OCI-LY3 (cell line): ENCODE measurements around the gene MRPL10.

Source experiments
- H2AFZ ChIP-seq: fragments of 200-600, 300-600 bp; shearing (Covaris generic); 2 replicates; pipeline ENCODE4 v1.6.0; 2014; ENCODE audit warnings: antibody characterized with exemption, low read depth, low read length
- H3K27ac ChIP-seq: fragments of 200-600, 300-600 bp; sonication (generic); 2 replicates; pipeline ENCODE4 v1.5.1; 2014; ENCODE audit warnings: mild to moderate bottlenecking, low read length, moderate library complexity, mixed read lengths
- H3K27me3 ChIP-seq: fragments of 200-600, 300-600 bp; sonication (generic); 2 replicates; pipeline ENCODE4 v1.6.1; 2014; ENCODE audit warnings: low read depth, low read length, mixed read lengths
- H3K36me3 ChIP-seq: fragments of 200-600, 300-600 bp; sonication (generic); replicated peaks from 2 replicates; pipeline ENCODE3; 2014; ENCODE audit warnings: low read depth, low read length, mixed read lengths
- H3K4me1 ChIP-seq: fragments of 300-600, 200-600 bp; sonication (generic); 2 replicates; pipeline ENCODE4 v1.6.1; 2014; ENCODE audit warnings: low read length, mixed read lengths
- H3K4me2 ChIP-seq: fragments of 200-600, 300-600 bp; sonication (generic); 2 replicates; pipeline ENCODE4 v1.6.1; 2014; ENCODE audit warnings: low read length, mixed read lengths
- H3K4me3 ChIP-seq: fragments of 300-600, 200-600 bp; sonication (generic); 2 replicates; pipeline ENCODE4 v1.5.1; 2014; ENCODE audit warnings: antibody characterized with exemption, mild to moderate bottlenecking, low read length, moderate library complexity
- H3K79me2 ChIP-seq: fragments of 300-600, 200-600 bp; shearing (Covaris generic); 2 replicates; pipeline ENCODE4 v1.6.1; 2014; ENCODE audit warnings: mild to moderate bottlenecking, low read length, mixed read lengths
- H3K9ac ChIP-seq: fragments of 300-600, 200-600 bp; shearing (Covaris generic); 2 replicates; pipeline ENCODE4 v1.6.0; 2014; ENCODE audit warnings: mild to moderate bottlenecking, low read length, moderate library complexity
- H3K9me3 ChIP-seq: fragments of 200-600, 300-600 bp; shearing (Covaris generic); 2 replicates; pipeline ENCODE4 v1.6.1; 2014; ENCODE audit warnings: low read length, mixed read lengths; ENCODE audit not compliant: insufficient read depth
- H4K20me1 ChIP-seq: fragments of 200-600, 300-600 bp; sonication (generic); 2 replicates; pipeline ENCODE4 v1.6.1; 2016; ENCODE audit warnings: low read length, mixed read lengths; ENCODE audit not compliant: insufficient read depth
- CTCF ChIP-seq: fragments of 200-600, 300-600 bp; sonication (generic); IDR thresholded peaks from 2 replicates; pipeline ENCODE4 v1.5.1; 2014; ENCODE audit warnings: antibody characterized with exemption, low read length, low read depth
- EZH2phosphoT487 ChIP-seq: fragments of 200-600 bp; shearing (Covaris generic); IDR thresholded peaks from 2 replicates; pipeline ENCODE4 v1.6.1; 2018; ENCODE audit warnings: antibody characterized with exemption, mixed run types, low read depth

Gene MRPL10

GRCh38 chr17:47878203-47879027 is 47.1 kb upstream of the MRPL10 start:
- no peaks in the 10 kb centered on the region for H3K27me3 ChIP-seq
- no peak overlapping the region for H3K4me3 ChIP-seq
- no peaks in the 10 kb centered on the region for H3K79me2 ChIP-seq
- H3K9me3 ChIP-seq = no peaks in the 10 kb centered on the region
- no peaks in the 10 kb centered on the region for H4K20me1 ChIP-seq
- H3K4me1 ChIP-seq = peaks cover 87% of the 10 kb centered on the region
- peak overlapping the region; percentile 63 for H3K27ac ChIP-seq
- H3K4me2 ChIP-seq = no peak overlapping the region
- H3K9ac ChIP-seq = peak overlapping the region; percentile 31; the same call in 1 of the 2 replicates
- TF ChIP-seq CTCF = no peak
- no peak for TF ChIP-seq EZH2phosphoT487
- peak overlapping the region; percentile 31; the same call in 1 of the 2 replicates for H2AFZ ChIP-seq
- no peaks in the 10 kb centered on the region for H3K36me3 ChIP-seq

- H3K4me3 ChIP-seq = no peak overlapping the region
- no peaks in the 10 kb centered on the region for H3K9me3 ChIP-seq
- H3K27me3 ChIP-seq = no peaks in the 10 kb centered on the region
- H4K20me1 ChIP-seq = no peaks in the 10 kb centered on the region
- peak overlapping the region; percentile 31 for H2AFZ ChIP-seq
- TF ChIP-seq EZH2phosphoT487 = no peak
- no peak for TF ChIP-seq CTCF
- H3K4me2 ChIP-seq = peak overlapping the region; percentile 21
- H3K27ac ChIP-seq = peak overlapping the region; percentile 63
- H3K79me2 ChIP-seq = no peaks in the 10 kb centered on the region
- H3K9ac ChIP-seq = peak overlapping the region; percentile 31; the same call in 1 of the 2 replicates
- H3K36me3 ChIP-seq = no peaks in the 10 kb centered on the region
- H3K4me1 ChIP-seq = peaks cover 91% of the 10 kb centered on the region
These were observed 46.2 kb upstream of the MRPL10 start for GRCh38 chr17:47877368-47878034.

DNA sequence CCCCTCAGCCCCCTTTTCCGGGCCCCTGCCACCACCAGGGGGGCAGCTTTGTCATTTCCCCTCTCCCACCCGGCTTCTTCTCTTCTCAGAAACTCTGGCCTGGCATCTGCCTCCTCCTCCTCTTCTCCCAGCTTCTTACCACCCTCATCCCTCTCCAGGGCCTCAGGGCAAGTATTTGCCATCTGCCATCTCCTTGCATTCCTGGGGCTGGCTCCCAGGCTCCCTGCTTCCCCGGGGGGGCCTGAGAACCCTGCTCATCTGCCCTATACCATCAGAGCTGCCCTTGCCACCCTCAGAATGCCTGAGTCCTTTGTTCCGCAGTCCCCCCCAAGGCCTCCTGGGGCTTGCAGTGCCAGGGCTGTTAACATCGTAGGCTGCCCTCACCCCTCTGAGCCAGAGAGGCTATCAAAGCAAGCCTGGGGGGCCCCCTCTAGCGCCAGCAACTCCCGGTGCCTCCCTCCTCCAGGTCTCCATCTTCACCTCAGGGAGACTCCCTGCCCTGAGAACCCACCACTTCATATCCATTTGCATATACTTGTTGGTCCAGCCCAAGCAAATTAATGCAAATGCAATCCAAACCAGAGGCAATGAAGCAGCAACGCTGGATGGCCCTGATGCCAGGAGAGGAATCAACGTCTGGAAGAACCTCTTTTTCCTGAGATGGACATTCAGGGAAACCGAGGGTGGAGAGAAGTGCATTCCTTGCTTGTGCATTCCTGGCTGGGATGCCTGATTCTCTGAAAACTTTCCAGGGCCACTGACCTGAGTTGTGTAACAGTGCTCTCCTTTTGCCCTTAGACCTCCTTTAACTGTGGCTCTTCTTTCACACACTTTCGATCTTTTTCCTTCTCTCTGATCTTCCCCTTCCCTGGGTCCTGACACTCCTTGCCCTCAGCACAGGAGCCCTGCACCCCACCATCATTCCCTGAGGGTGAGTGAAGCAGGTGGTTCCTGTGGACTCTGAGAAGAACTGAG is 44.0 kb upstream of the MRPL10 start:
- H2AFZ ChIP-seq = no peak overlapping the region
- peaks cover 92% of the 10 kb centered on the region for H3K4me1 ChIP-seq
- TF ChIP-seq EZH2phosphoT487 (no peak), CTCF (no peak)
- H3K4me2 ChIP-seq = peak overlapping the region; percentile 50
- no peaks in the 10 kb centered on the region for H3K9me3 ChIP-seq
- H4K20me1 ChIP-seq = no peaks in the 10 kb centered on the region
- H3K4me3 ChIP-seq = no peak overlapping the region
- peak overlapping the region; percentile 62 for H3K9ac ChIP-seq
- H3K27ac ChIP-seq = peak overlapping the region; percentile 98
- H3K79me2 ChIP-seq = no peaks in the 10 kb centered on the region
- H3K36me3 ChIP-seq = no peaks in the 10 kb centered on the region
- H3K27me3 ChIP-seq = no peaks in the 10 kb centered on the region
